ENCODE data around the gene S100A7A.
A peak's percentile ranks its signal among the peaks of the same experiment; 100 is the strongest.

The S100A7A gene

DNA sequence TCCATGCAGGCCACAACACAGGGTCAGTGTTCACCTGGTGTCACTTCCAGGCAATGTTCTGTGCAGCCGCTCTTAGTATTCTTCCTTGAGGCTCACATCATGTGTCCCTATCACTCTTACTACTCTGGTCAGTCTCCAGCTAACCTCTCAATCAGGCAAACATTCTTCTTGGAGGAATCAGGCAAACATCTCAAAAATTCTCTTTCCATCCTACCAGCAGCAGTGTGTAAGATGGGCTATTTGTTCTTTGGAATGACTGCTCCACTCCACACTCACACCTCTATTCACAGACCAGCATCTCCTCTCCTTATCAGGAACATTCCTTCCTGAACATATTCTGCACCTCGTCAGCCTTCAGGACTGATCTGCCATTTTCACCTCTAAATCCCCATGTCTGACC is 4.0 kb downstream of the S100A7A start:
- H3K27me3 ChIP-seq (replicated peaks): no peaks in the 10 kb centered on the region
- in situ Hi-C loops (cut with HindIII; ENCODE audit: low pct_ligation_motif_present, low sequenced_read_pairs): no loop called here
- TF ChIP-seq, protein P1, sequence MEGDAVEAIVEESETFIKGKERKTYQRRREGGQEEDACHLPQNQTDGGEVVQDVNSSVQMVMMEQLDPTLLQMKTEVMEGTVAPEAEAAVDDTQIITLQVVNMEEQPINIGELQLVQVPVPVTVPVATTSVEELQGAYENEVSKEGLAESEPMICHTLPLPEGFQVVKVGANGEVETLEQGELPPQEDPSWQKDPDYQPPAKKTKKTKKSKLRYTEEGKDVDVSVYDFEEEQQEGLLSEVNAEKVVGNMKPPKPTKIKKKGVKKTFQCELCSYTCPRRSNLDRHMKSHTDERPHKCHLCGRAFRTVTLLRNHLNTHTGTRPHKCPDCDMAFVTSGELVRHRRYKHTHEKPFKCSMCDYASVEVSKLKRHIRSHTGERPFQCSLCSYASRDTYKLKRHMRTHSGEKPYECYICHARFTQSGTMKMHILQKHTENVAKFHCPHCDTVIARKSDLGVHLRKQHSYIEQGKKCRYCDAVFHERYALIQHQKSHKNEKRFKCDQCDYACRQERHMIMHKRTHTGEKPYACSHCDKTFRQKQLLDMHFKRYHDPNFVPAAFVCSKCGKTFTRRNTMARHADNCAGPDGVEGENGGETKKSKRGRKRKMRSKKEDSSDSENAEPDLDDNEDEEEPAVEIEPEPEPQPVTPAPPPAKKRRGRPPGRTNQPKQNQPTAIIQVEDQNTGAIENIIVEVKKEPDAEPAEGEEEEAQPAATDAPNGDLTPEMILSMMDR (IDR thresholded peaks at IDR 0.05; ENCODE audit: low read depth, low read length, missing control alignments): no peak
- no peaks in the 10 kb centered on the region for H3K36me3 ChIP-seq (replicated peaks)
- no peak for DNase-seq
- no peak overlapping the region for H3K4me3 ChIP-seq (ENCODE audit: low read depth, low read length)
- H3K27ac ChIP-seq: no peak overlapping the region

DNA sequence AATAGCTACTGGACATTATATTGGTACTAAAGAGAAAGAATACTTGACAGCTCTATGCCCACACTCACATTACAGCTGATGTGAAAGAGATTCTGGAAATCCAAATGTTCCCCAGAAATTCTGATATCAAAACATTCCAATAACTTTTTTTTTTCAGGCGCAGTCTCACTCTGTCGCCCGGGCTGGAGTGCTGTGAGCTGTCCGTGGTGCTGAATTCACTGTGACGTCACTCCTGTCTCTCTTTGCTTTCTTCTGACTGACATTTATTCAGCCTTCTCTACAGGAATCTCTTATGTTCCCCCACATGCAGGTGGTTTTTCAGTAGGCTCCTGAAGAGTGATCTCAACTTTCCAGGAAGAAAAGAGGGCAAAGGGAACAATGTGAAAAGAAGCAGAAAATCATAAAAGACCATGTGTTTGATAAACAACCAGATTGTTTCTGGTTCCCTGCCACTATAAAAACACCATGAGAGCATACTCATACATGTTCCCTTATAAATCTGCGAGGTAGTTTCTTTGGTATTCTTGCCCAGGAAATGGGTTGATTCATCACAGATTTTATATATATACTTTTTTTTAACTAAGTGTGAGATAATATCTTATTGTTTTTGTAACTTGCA is 6.2 kb downstream of the S100A7A start:
- in situ Hi-C loops (cut with HindIII; ENCODE audit: low pct_ligation_motif_present, low sequenced_read_pairs): no loop called here
- no peaks in the 10 kb centered on the region for H3K36me3 ChIP-seq (replicated peaks)
- no peaks in the 10 kb centered on the region for H3K27me3 ChIP-seq (replicated peaks)
- DNase-seq: peak; percentile 59
- no peak overlapping the region for H3K27ac ChIP-seq
- H3K4me3 ChIP-seq (ENCODE audit: low read depth, low read length): no peak overlapping the region
- TF ChIP-seq, protein P1 (IDR thresholded peaks at IDR 0.05; ENCODE audit: low read depth, low read length, missing control alignments): no peak

DNA sequence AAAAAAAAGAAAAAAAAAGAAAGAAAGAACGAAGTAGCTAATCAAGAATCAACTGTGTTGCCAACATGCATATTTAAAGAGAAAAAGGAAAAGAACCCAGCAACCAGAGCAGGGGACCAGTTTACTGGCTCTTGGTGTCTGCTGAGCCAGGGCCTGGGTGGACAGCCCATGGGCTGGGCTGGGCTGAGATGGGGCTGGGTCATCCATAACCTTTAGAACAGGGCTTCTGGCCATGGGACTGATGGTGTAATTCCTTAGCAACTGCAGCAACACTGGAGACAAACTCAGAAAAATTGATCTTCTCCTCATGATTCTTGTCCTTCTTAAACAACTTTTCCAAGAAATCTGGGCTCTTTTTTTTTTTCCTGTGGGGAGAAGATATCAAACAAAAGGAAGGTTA is 10.5 kb downstream of the S100A7A start:
- no peak overlapping the region for H3K27ac ChIP-seq
- TF ChIP-seq, protein P1 (IDR thresholded peaks at IDR 0.05; ENCODE audit: low read depth, low read length, missing control alignments): no peak
- in situ Hi-C loops (cut with HindIII; ENCODE audit: low pct_ligation_motif_present, low sequenced_read_pairs): no loop called here
- no peaks in the 10 kb centered on the region for H3K36me3 ChIP-seq (replicated peaks)
- no peaks in the 10 kb centered on the region for H3K27me3 ChIP-seq (replicated peaks)
- DNase-seq: no peak
- no peak overlapping the region for H3K4me3 ChIP-seq (ENCODE audit: low read depth, low read length)

DNA sequence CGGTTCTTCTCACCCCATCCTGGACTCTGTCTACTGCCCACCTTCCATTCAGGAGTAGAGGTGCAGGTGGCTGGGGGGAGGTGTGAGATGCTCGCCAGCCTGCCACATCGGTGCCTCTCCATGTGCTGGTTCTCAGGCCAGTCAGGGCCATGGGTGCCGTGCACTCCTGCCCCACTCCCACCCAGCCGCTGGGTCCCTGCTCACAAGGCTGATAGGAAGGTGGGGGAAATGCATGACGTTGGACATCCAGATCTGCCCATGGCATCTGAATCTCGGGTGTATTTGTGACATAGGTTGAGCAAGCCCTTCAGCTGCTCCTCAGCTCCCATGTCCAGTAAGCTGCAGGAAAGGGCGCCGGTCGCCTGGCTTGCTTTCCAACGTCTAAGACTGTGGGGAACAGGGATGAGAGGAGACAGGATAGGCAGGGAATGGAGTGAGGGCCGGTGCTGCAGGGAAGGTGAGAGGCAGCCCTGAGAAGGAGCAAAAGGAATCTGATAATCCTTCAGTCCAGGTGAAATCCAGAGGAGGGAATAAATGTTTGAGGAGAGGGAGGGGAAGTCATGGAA is 11.8 kb downstream of the S100A7A start:
- H3K4me3 ChIP-seq (ENCODE audit: low read depth, low read length): no peak overlapping the region
- TF ChIP-seq, protein P1 (IDR thresholded peaks at IDR 0.05; ENCODE audit: low read depth, low read length, missing control alignments): no peak
- H3K27ac ChIP-seq: no peak overlapping the region
- no peaks in the 10 kb centered on the region for H3K27me3 ChIP-seq (replicated peaks)
- in situ Hi-C loops (cut with HindIII; ENCODE audit: low pct_ligation_motif_present, low sequenced_read_pairs): no loop called here
- no peak for DNase-seq
- no peaks in the 10 kb centered on the region for H3K36me3 ChIP-seq (replicated peaks)

DNA sequence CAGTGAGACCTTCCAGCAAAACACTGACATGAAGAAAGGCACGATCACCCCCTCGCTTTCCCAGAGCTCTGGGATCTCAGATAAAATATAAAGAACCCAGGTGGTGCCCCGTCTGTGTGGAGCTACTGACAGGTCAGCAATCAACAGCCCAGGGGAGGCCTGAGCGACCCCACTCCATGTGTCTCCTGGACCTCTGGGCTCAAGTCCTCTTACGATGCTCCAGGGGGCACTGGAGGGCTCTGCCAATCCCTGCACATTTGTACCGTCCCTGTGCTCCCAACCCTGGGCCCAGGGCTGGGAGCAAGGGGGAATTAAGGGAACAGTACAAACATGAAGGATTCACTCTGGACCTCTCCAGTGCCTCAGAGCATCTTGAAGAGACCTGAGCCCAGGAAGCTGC is 12.5 kb downstream of the S100A7A start:
- no peak overlapping the region for H3K27ac ChIP-seq
- TF ChIP-seq, protein P1 (IDR thresholded peaks at IDR 0.05; ENCODE audit: low read depth, low read length, missing control alignments): no peak
- H3K27me3 ChIP-seq (replicated peaks): no peaks in the 10 kb centered on the region
- no peak overlapping the region for H3K4me3 ChIP-seq (ENCODE audit: low read depth, low read length)
- in situ Hi-C loops (cut with HindIII; ENCODE audit: low pct_ligation_motif_present, low sequenced_read_pairs): no loop called here
- DNase-seq: no peak
- no peaks in the 10 kb centered on the region for H3K36me3 ChIP-seq (replicated peaks)

All from brain microvascular endothelial cell (primary cell).